AG04449 (cell line): ENCODE results near the gene LSP1.

Source experiments
- CTCF ChIA-PET: fragments of 350-600 bp; formaldehyde crosslinking; extraction: SDS; loops from one replicate; lab custom pipeline; 2021; ENCODE audit warnings: antibody characterized with exemption; lab: Yijun Ruan, JAX
- POLR2A ChIA-PET: fragments of 400-600, 350-600 bp; formaldehyde crosslinking; extraction: SDS; loops from one replicate; lab custom pipeline; 2020; ENCODE audit warnings: antibody characterized with exemption, inconsistent platforms; lab: Yijun Ruan, JAX
- DNase-seq: peaks from one replicate; pipeline ENCODE4 v3.0.0-alpha.2; 2010; ENCODE audit warnings: low read depth, low spot score
- H3K4me3 ChIP-seq: 2 replicates; pipeline ENCODE4 v1.5.1; 2011; ENCODE audit warnings: low read depth, mild to moderate bottlenecking, control low read depth, low read length
- TF ChIP-seq, protein P1 (sequence below): IDR thresholded peaks from one replicate; pipeline ENCODE4 v1.5.1; 2011; ENCODE audit warnings: mild to moderate bottlenecking, moderate library complexity, low read length, control low read depth, inconsistent platforms; ENCODE audit not compliant: insufficient read depth; ENCODE audit errors: missing control alignments

LSP1 gene

DNA sequence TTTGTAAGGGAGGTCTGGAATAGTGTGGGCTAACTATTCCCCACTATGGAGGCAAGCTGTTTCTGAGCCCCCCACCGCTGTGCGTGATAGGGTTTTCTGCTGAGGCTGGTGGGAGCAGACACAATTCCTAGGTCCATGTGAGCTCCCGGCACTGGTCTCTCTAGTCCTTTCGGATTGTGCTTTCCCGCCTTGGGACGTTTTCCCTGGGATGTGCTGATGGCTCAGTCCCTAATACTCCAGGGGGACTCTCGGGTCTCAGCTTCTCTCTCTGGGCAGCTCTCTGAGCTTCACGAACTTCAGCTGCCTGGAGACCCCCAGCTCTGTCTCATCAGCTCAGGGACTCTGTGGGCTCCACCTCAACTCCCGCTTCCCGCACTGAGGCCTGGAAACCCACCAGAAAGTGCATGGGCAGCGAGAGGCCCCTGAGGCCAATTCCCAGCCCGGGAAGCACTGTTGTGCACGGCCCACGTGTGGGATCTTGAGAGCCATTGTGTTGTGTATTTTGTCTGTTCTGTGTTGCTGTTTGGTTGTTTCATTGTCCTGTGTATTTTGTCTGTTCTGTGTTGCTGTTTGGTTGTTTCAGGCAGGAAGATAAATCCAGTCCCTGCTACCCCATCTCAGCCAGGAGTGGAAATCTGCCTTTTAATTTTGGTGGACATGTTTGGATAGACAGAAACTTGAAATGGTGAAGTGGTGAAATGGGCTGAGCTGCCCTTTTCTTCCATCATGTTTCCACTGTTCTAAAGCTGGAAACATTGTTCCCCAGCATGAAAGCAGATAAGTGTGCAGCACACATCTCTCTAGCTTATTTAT lies 53.9 kb downstream of the LSP1 start:
- DNase-seq: no peak
- H3K4me3 ChIP-seq: no peak overlapping the region
- ChIA-PET POLR2A (no interaction called here), CTCF (interaction anchor here (1.0 to 2.9 kb wide), 7 partner anchors 25 to 244 kb away, joined by 3 to 14 read pairs (median 4); no protein-coding TSS in a partner anchor)
- TF ChIP-seq, protein P1, sequence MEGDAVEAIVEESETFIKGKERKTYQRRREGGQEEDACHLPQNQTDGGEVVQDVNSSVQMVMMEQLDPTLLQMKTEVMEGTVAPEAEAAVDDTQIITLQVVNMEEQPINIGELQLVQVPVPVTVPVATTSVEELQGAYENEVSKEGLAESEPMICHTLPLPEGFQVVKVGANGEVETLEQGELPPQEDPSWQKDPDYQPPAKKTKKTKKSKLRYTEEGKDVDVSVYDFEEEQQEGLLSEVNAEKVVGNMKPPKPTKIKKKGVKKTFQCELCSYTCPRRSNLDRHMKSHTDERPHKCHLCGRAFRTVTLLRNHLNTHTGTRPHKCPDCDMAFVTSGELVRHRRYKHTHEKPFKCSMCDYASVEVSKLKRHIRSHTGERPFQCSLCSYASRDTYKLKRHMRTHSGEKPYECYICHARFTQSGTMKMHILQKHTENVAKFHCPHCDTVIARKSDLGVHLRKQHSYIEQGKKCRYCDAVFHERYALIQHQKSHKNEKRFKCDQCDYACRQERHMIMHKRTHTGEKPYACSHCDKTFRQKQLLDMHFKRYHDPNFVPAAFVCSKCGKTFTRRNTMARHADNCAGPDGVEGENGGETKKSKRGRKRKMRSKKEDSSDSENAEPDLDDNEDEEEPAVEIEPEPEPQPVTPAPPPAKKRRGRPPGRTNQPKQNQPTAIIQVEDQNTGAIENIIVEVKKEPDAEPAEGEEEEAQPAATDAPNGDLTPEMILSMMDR: no peak

DNA sequence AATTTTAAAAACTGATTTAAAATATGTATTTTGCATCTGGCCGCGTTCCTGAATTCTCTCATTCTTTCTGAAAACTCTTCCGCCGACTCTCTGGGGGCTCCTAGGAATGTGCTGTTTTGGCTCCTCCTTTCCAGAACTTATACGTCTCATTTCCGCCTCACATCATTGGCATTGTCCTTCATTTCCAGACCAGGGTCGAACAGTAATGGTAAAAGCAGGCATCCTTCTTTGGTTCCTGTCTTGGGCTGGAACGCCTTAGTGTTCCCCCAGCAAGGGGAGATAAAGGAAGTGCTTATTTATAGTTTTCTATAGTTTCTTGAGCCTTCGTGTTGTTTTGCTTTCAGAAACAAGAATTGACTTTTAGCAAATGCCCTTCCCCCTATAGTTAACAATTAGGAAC lies 55.7 kb downstream of the LSP1 start:
- no peak overlapping the region for H3K4me3 ChIP-seq
- ChIA-PET CTCF (interaction anchor here (0.9 to 2.9 kb wide), 2 partner anchors 27 to 39 kb away, joined by 3 to 14 read pairs; no protein-coding TSS in a partner anchor), POLR2A (no interaction called here)
- TF ChIP-seq, protein P1: no peak
- DNase-seq: no peak

DNA sequence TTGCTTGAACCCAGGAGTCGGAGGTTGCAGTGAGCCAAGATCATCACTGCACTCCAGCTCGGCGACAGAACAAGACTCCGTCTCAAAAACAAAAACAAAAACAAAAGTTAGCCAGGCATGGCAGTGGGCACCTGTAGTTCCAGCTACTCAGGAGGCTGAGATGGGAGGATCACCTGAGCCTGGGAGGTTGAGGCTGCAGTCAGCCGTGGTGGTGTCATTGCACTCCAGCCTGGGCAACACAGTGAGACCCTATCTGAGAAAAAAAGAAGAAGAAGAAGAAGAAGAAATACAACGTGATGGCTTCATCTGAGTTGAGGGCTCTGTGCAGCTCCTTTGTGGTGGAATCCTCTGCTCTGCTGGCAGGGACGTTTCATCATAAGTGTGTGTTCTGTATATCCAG lies 56.6 kb downstream of the LSP1 start:
- TF ChIP-seq, protein P1: no peak
- POLR2A ChIA-PET: no interaction called here
- no peak overlapping the region for H3K4me3 ChIP-seq
- DNase-seq: no peak
- CTCF ChIA-PET: interaction anchor here (0.9 to 1.0 kb wide), 2 partner anchors 38 to 216 kb away, joined by 3 read pairs; no protein-coding TSS in a partner anchor

DNA sequence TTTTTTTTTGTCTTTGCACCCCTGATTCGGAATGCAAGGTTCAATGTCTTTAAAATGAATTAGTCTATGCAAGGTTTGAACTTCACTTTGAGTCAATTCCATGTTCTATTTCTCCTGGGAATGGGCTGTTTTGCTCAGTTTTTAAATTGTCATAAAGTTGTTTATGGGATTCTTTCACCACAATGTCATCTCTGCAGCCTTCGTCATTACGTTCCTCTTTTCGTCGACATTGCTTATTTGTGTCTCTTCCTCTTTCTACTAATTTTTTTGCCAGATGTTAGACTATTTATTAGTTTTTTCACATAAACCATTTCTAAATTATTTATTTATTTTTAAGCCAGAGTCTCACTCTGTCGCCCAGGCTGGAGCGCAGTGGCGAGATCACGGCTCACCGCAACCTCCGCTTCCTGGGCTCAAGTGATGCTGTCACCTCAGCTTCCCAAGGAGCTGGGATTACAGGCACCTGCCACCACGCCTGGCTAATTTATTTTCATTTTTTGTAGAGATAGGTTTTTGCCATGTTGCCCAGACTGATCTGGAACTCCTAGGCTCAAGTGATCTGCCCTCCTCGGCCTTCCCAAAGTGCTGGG lies 59.5 kb downstream of the LSP1 start:
- TF ChIP-seq, protein P1: no peak
- POLR2A ChIA-PET: no interaction called here
- CTCF ChIA-PET: no interaction called here
- no peak for DNase-seq
- no peak overlapping the region for H3K4me3 ChIP-seq

DNA sequence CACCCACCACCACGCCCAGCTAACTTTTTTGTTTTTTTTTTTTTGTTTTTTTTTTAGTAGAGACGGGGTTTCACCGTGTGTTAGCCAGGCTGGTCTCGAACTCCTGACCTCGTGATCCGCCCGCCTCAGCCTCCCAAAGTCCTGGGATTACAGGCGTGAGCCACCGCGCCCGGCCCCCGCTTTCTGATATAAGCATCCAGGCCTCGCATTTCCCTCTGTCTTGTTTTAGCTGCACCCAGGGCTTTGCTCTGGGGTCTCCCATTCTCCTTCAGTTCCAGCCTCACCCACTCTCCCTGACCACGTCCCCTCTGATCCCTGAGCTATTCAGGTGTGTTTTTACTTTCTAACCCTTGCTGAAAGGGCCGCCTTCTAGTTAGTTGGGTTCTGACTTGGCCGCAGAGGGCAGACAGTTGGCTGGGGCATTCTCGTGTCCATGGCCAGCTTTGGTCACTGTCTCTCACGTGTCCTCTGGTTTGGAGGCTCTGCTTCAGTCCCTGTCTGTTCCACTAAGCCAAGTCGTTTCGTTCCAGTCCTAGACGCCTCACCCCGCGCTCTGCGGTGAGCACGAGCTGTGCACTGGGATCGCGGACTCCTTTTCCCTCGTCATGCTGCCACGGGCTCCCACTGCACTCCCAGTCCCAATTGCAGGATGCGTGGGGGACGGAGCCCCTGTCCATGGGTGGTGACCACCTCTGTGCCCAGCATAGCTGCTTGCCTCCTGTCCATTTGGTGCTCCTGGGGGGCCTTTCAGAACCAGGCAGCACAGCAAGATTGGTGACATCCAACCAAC lies 60.6 kb downstream of the LSP1 start:
- DNase-seq: no peak
- TF ChIP-seq, protein P1: no peak
- CTCF ChIA-PET: interaction anchor here (0.8 to 1.1 kb wide), 2 partner anchors 31 to 238 kb away, joined by 3 read pairs; no protein-coding TSS in a partner anchor
- POLR2A ChIA-PET: no interaction called here
- no peak overlapping the region for H3K4me3 ChIP-seq

DNA sequence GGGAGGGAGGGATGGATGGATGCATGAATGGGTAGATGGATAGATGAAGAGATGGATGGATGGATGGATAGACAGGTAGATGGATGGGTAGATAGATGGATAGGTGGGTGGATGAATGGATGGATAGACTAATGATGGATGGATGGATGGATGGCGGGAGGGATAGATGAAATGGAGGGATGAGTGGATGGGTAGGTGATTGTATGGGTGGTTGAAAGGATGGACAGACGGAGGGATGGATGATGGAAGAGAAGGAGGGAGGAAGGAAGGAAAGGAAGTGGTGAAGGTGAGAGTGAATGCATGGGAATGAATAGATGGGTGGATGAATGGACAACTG lies 62.9 kb downstream of the LSP1 start:
- TF ChIP-seq, protein P1: no peak
- DNase-seq: no peak
- CTCF ChIA-PET: no interaction called here
- H3K4me3 ChIP-seq: no peak overlapping the region
- POLR2A ChIA-PET: no interaction called here
